Muscle layer of colon (tissue), 2 donors: ENCODE results near the gene PEX11B.
A peak's percentile ranks its signal among the peaks of the same experiment; 100 is the strongest.

Source experiments
- H3K27ac ChIP-seq: one replicate; pipeline ENCODE4 v1.7.0; 2013; ENCODE audit warnings: low read depth, mild to moderate bottlenecking, low read length, moderate library complexity
- H3K27me3 ChIP-seq, 2 donors: one replicate each; pipeline ENCODE4 v1.7.0; 2013; ENCODE audit warnings: low read length in 2 of 2, mild to moderate bottlenecking in 2 of 2; ENCODE audit not compliant: insufficient read depth in 2 of 2, control insufficient read depth in 1 of 2
- H3K36me3 ChIP-seq: one replicate; pipeline ENCODE4 v1.7.0; 2013; ENCODE audit warnings: mild to moderate bottlenecking, low read length; ENCODE audit not compliant: insufficient read depth
- H3K4me1 ChIP-seq: one replicate; pipeline ENCODE4 v1.7.0; 2013; ENCODE audit warnings: mild to moderate bottlenecking, low read length; ENCODE audit not compliant: insufficient read depth
- H3K4me3 ChIP-seq, 2 donors: one replicate each; pipeline ENCODE4 v1.7.0; 2013; ENCODE audit warnings: low read length in 2 of 2, low read depth in 1 of 2, mild to moderate bottlenecking in 1 of 2, moderate library complexity in 1 of 2
- H3K9ac ChIP-seq: one replicate; pipeline ENCODE4 v1.7.0; 2013; ENCODE audit warnings: low read length
- H3K9me3 ChIP-seq: one replicate; pipeline ENCODE4 v1.7.0; 2013; ENCODE audit warnings: mild to moderate bottlenecking, low read length
- donor health status: abdominal sarcoma.
- donor health status: Adenocarcinoma of cecum.

The PEX11B gene

DNA sequence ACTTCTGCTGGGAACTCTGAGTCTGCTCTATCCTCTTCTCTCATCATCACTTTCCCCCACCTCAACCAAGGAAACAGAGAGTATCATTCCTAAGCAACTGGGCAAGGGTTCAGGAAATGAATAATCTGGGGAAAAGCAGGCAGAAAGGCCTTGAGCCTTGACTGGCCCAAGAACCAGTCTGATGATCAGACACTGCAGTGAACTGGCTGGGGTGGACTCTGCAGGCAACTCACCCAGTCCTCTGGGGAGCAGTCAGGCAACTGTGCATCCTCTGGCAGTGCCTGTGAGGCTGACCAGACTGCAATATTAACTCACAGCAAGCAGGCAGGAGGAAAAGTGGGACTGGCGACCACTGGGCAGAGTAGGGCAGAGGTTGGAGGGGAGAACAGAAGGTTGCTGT lies 33.8 kb downstream of the PEX11B start:
- no peak overlapping the region for H3K4me3 ChIP-seq
- H3K36me3 ChIP-seq: no peaks in the 10 kb centered on the region
- H3K27me3 ChIP-seq: peaks cover 0 to 6% of the 10 kb centered on the region in 2 donors
- H3K27ac ChIP-seq: no peak overlapping the region
- H3K9me3 ChIP-seq: no peaks in the 10 kb centered on the region
- peaks cover 7% of the 10 kb centered on the region for H3K4me1 ChIP-seq
- no peak overlapping the region for H3K9ac ChIP-seq

DNA sequence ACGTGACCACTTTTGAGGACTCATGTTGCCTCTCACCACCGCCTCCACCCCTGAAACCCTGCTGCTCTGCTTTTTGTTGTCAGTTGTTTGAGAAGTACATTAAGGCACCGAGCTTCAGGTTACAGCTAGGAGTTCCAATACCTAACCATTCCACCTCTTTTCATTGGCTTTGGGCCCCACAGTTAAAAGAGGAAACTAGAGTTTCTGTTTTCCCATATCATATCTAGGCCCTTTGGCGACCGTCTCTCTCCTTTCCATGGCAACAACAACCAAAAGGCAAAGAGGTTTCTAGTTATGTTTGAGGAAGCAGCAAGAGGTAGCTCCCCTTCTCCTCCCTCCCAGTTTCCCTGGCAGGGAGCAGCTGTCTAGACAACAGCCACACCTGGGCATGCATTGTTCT lies 38.7 kb downstream of the PEX11B start:
- Histone ChIP-seq H3K4me1 (no peaks in the 10 kb centered on the region), H3K27ac (no peak overlapping the region), H3K27me3 (peaks cover 0 to under 1% of the 10 kb centered on the region in 2 donors), H3K4me3 (no peak overlapping the region), H3K36me3 (no peaks in the 10 kb centered on the region), H3K9ac (no peak overlapping the region), H3K9me3 (no peaks in the 10 kb centered on the region)

DNA sequence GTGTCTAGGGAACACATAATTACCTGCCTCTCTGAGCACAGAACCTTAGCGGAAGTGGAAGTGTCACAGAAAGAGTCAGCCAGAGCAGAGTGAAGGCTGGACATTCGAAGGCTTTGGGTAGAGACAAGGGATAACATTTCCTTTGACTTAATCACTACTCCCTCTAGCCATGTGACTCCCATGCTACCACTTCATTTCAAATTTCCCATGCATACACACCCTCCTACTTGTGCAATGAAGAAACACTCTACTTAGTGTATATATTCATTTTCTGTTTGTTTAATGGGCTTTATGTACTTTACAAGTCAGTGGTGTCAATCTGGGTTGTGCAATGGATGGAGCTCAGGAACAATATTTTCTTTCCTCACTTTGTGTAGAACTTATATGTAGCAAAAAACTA lies 39.8 kb downstream of the PEX11B start:
- Histone ChIP-seq H3K4me3 (no peak overlapping the region), H3K27me3 (no peaks in the 10 kb centered on the region), H3K9ac (no peak overlapping the region), H3K9me3 (no peaks in the 10 kb centered on the region), H3K36me3 (no peaks in the 10 kb centered on the region), H3K4me1 (no peaks in the 10 kb centered on the region), H3K27ac (no peak overlapping the region)

DNA sequence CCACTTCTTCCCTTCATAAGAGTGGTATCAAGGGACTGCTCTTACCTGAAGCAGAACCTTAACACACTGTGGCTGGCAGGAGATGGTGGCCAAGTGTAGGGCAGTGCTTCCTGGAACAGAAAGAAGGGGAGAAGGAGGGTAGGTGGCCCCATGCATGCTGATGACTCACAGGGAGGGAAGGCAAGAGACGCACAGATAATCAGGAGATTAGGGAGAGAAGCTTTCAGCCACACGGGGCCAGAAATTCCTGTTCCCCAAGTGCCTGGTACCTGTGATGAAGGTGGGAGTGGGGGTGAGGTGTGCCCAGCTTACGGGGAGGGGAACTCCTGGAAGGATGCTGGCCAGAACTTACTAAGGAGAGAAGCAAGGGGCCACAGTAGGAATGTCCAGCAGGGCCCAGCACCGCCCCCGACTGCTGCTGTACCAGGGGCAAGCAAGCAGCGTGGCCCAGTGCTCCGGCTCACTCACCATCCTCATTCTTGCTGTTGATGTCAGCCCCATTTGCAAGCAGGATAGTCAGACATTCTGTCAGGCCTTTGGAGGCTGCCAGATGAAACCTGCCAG lies 40.5 kb downstream of the PEX11B start:
- no peaks in the 10 kb centered on the region for H3K27me3 ChIP-seq
- no peak overlapping the region for H3K9ac ChIP-seq
- no peaks in the 10 kb centered on the region for H3K36me3 ChIP-seq
- H3K4me1 ChIP-seq: peaks cover 2% of the 10 kb centered on the region
- no peak overlapping the region for H3K27ac ChIP-seq
- H3K9me3 ChIP-seq: no peaks in the 10 kb centered on the region
- H3K4me3 ChIP-seq: no peak overlapping the region

DNA sequence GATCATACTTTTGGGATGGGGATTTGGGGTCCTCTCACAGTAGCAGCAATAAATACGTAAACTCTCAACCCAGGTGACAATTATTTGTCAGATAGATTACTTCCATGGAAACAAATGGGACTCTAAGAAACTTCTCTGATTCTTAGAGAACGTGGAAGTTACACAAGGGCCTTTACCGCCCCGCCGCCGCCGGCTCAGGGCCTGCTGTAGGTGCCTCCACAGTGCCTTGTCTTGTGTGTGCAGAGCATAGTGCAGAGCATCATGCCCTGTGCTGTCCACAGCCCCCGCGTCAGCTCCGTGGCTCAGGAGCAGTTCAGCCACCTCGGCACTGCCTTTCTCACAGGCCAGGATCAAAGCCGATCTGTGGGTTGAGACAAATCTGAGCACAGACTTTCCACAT lies 43.9 kb downstream of the PEX11B start:
- no peaks in the 10 kb centered on the region for H3K36me3 ChIP-seq
- H3K9ac ChIP-seq: no peak overlapping the region
- no peaks in the 10 kb centered on the region for H3K9me3 ChIP-seq
- no peak overlapping the region for H3K4me3 ChIP-seq
- no peaks in the 10 kb centered on the region for H3K27me3 ChIP-seq
- H3K4me1 ChIP-seq: peaks cover 13% of the 10 kb centered on the region
- no peak overlapping the region for H3K27ac ChIP-seq

DNA sequence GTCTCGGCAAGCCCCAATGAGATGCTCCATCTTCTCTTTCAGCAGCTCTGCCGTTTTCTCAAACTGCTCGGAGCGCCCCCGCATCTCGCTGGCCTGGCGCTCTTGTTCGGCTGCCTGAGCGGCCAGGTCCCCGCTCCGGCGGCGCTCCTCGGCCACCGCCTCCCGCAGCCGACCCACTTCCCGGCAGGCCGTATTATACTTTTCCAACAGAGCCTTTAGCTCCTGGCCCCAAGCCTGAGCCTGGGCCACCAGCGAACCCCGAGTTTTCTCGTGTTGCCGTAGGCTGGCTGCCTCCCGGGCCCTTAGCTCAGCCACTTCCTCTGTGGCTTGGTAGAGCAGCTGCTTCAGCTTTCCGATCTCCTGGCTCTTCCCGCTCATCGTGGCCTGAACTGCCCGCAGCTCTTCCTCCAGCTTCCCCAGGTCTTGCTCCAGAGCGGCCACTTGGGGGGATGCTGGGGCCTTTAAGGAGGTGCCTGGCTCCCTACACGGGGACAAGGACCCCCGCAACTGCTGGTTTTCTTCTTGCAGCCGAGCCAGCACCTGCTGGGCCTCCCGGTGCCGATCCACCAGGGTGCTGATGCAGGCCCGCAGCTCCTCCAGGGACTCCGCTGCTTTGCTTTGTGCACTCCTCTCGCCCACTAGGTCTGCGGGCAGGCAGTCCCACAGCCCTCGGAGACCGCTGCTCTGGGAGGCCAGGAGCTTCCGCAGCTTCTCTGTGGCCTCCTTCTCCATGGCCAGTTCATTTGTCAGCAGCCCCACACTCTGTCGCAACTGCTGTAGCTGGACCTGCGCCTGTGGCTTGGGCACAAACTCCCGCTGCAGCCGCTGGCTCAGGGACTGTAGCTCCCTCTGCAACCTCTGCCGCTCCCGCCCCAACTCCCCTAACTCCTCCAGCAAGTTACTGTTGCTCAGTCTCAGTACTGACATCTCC lies 46.3 kb downstream of the PEX11B start:
- H3K9ac ChIP-seq: peak overlapping the region; percentile 76
- no peaks in the 10 kb centered on the region for H3K9me3 ChIP-seq
- peaks cover 13% of the 10 kb centered on the region for H3K4me1 ChIP-seq
- peaks cover 9% of the 10 kb centered on the region for H3K36me3 ChIP-seq
- no peaks in the 10 kb centered on the region for H3K27me3 ChIP-seq
- peak overlapping the region; percentile 66 to 69 for H3K4me3 ChIP-seq
- peak overlapping the region; percentile 75 for H3K27ac ChIP-seq

DNA sequence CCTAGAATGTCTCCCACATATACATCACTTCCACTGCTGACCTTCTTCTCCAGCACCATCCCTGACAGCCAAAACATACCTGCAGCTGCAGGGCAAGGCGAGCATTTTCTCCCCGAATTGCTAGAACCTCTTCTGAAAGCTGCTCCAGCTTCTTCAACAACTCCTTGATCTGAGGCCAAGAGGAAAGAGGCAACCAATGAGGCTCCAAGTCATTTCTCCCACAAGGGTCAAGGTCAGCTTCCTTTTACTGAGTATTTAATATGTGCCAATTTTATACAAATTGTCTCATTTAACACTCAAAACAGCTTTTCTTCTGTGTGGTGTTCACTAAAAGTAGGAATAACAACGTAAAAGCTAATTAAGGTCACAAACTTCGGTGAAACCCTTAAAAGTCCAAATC lies 50.3 kb downstream of the PEX11B start:
- Histone ChIP-seq H3K36me3 (peaks cover 18% of the 10 kb centered on the region), H3K9ac (no peak overlapping the region), H3K4me1 (peaks cover 13% of the 10 kb centered on the region), H3K27me3 (no peaks in the 10 kb centered on the region), H3K4me3 (no peak overlapping the region), H3K27ac (no peak overlapping the region), H3K9me3 (no peaks in the 10 kb centered on the region)

DNA sequence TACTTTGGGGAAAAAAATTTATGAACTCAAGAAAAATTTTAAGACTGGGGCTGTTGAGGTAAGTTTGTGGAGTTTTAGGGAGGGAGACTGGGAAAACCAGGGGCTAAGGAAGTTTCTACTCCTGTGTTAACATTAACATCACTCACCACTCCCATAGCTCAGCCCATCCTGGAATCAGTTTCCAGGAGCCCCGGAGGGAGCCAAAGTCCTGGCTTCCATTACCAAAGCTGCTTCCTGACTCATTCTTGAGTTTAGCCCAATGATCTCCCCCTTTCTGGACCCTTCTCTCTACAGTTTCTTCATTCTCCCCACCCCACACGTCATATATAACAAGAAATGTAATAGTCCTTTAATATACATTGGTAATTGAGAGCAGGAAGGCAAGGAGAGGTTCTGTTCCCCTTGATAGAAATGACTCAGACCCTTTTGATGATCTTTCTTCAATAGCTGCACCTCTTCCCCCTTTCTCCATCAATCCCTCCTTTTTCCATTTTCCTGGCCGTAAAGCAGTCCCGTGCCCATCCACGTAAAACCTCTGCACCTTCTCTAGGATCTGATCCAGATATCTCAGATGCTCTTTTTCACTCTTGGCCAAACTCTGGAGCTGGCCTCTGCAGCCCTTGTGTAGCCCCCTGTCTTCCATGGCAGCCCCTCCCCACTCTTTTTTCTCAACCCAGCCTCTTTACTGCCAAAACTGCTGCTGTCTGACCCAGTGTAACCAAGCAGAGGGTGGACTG lies 55.1 kb downstream of the PEX11B start:
- Histone ChIP-seq H3K9ac (no peak overlapping the region), H3K36me3 (peaks cover 18% of the 10 kb centered on the region), H3K27me3 (no peaks in the 10 kb centered on the region), H3K9me3 (no peaks in the 10 kb centered on the region), H3K4me1 (peaks cover 6% of the 10 kb centered on the region), H3K27ac (no peak overlapping the region), H3K4me3 (no peak overlapping the region)
